RKO (cell line): Measurements from ENCODE around the gene NCOA7.
"Not testable (repeated sequence)": the region's sequence is repeated elsewhere in the genome, so short reads cannot be mapped to it uniquely, and the experiment has no call there.

ENCODE experiments used
- DNase-seq: peaks from one replicate; pipeline ENCODE4 v3.0.0-alpha.2; 2016; ENCODE audit warnings: low spot score

NCOA7 gene

DNA sequence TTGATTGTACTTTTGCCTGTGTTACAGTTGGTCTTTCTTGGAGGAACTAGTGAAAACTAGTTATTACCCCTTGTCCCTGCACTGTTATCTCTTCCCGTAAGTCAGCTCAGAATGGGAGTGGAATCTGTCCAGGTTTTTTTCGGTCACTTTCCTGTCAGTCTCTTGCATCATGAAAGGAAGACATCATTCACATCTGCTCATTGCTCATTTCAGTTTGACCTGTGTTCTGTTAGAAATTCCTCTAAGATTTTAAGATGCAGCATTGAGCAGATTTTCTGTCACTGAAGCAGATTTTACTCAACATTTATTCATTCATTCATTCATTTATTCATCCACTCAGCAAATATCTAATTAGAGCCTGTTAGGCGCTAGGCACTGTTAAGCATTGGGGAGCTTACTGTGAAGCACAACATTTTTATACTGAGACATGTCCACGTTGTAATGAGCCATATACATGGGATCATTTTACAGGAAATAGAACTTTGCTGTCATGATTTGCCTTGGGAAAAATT lies 132.7 kb downstream of the NCOA7 start:
- DNase-seq = no peak

DNA sequence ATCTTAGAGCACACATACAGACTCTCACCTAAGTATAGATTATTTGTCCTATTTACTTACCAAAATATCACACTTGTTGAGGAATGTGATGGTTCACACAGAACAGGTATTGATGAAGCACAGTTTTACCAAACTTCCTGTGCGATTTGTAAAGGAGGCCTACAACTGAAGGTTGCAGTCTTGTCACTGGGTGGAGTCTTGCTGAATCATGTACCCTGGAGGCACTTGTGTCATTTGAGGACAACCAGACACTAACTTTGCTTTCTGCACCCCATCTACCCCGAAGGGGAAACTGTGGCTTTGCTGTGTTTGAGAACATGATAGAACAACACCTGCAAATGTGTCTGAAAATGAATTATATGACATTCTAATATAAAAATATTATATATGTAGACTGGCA lies 133.4 kb downstream of the NCOA7 start:
- no peak for DNase-seq

DNA sequence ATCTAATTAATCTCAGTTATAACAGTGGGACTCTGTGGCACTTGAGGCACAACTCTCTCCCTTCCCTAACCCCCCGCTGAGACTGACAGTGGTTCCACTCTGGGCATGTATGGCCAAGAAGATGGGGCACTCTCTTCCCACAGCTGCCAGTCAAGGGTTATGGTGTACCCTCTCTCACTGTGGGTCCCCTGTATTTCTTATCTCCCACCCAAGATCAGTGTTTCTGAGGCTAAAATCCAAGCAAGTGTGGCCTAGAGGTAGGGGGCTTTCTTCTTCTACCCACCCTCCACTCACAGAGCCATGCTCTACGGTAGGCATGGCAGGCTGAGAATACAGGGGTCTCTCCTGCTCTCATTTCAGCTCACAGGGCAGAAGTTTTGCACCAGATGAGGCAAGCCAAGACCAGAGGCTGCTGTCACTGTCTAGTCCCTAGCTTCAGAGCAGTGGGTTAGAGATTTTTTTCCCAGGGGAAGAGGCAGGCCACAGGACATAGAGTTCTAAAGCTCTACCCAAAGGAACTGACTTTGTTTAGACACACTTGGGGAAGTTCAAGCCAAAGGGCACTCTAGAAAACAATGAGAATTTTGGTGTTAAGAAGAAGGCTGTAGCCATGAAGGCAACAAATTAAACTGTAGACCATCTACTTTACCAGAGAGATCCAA lies 134.1 kb downstream of the NCOA7 start:
- no peak for DNase-seq

DNA sequence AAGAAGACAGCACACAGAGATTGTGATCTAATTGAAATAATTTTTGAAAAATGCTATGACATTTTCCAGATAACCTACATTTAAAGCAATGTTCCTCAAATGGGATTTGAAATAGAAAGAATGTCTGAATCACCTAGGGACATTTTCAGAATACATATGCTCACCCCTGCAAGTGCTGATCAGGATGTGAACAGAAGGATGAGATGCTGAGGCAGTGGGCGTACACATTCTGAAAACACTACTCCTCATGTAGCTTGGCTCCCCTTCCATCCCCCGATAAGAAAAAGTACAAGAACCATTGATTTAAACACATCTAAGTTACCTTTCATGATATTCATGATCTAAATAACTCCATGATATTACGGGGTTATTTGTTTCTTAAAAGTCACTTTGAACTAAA lies 136.0 kb downstream of the NCOA7 start:
- no peak for DNase-seq

DNA sequence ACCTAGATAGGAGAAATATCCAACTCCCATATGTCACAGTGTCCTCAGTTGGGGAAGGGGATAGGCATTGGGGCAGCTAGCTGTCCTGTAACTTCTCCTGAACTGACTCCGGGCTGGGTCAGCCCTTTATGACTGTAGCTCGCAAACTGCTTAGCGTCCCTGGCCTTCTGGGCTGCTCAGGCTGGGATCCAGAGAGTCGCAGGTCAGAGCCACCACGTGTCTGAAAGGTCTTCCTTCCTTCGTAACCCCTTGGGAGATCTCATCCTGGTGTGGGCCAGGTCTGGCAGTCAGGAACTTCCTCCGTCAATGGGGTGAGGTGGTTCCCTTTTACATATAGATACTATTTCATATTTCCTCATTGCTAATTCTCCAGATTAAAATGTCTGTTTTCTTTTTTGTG lies 137.0 kb downstream of the NCOA7 start:
- no peak for DNase-seq

DNA sequence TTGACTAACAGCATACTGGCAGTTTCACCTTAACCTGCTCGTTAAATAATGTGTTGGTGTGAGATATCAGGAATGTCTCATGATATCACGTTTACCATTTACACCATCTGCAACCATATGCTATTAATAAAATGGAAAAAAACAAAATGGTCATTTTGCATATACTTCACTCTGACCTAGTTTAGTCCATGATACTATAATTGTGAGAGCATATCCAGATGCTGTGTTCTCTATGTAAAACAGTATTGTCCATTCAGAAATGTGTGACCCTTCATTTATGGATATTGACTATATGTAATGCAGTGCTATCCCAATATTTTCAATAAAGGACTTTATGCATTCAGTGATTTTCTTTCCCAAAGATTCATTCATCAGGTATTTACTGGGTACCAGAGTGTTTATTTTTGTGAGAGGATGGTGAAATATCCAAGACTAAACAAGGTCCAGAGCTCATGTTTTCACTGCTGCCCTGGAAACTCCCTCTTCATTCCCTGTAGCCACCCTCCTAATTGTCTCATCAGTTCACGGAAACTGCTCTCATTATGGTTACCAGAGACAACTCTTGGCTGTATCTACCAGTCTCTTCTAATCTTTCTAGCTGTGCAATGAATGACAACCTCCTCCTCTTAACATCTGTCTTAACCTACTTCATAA lies 140.1 kb downstream of the NCOA7 start:
- no peak for DNase-seq

DNA sequence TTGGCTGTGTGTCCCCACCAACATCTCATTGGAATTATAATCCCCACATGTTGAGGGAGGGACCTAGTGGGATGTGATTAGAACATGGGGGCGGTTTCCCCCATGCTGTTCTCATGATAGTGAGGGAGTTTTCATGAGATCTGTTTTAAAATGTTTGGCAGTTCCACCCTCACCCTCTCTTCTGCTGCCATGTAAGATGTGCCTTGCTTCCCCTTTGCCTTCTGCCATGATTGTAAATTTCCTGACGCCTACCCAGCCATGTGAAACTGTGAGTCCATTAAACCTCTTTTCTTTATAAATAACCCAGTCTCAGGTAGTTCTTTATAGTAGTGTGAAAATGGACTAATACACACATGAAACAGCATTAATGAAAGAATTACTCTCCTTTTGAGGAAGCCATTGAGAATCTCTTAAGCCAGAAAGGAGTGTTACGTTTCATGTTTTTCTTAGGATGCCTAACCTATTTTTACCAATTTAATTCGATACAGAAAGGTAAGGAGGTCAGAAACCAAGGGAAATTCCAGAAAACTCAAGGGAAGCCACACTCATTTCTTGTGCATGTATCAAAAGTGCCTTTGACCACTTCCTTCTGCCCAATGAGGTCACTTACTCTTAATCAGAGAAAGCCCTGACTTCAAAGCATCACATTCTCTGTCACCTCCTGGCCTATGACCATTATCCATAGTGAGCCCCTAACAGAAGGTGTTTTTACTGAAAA lies 141.1 kb downstream of the NCOA7 start:
- DNase-seq = no peak

DNA sequence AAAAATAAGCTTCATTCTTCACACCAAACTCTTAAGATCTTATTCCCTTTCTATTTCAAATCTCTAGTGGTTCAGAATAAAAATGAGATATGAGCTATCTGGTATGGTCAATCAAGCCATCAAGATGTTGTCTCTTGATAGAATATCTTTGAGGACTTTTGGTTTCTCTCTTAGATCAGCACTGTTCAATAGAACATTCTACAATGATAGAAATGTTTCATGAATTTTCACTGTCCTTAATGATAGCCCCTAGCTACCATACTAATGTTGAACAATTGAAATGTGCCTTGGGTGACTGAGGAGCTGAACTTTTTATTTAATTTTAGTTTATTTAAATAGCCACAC lies 141.7 kb downstream of the NCOA7 start:
- no peak for DNase-seq

DNA sequence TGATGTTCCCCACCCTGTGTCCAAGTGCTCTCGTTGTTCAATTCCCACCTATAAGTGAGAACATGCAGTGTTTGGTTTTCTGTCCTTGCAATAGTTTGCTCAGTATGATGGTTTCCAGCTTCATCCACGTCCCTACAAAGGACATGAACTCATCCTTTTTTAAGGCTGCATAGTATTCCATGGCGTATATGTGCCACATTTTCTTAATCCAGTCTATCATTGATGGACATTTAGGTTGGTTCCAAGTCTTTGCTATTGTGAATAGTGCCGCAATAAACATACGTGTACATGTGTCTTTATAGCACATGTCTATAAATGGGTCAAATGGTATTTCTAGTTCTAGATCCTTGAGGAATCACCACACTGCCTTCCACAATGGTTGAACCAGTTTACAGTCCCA lies 144.8 kb downstream of the NCOA7 start:
- not testable (repeated sequence) for DNase-seq

DNA sequence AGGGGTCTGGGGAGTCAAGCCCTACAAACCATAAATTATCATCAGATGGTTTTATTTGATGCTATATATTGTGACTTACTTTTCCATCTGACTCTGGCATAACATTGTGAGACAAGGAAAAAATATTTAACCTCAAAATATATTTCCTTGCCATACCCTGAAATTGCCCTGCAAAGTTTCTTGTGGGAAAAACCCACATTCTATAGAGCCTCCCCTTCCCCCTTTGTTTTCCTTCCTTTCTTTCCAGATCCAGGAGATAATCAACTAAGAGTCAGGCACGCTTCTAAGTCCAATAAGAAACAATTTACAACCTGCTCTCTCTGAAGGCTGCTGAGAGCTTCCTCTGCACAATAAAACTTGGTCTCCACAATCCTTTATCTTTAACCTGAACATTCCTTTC lies 148.3 kb downstream of the NCOA7 start:
- DNase-seq = no peak

DNA sequence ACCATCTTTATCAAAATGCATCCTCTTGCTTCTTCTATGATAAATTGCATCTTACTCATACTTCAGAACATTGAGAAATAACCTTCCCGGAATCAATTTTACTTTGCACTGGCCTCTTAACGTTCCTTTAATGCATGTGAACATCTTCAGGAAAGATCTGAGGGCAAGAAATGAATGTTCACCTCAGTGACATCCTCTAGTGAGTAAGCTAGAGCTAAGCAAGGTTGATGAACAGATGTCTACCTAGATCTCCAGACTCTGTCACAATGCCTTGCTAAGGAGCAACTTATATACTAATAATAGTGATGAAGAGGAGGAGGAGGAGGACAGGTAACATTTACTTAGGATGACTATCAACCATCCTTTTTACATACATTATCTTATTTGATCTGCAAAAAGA lies 149.0 kb downstream of the NCOA7 start:
- no peak for DNase-seq

DNA sequence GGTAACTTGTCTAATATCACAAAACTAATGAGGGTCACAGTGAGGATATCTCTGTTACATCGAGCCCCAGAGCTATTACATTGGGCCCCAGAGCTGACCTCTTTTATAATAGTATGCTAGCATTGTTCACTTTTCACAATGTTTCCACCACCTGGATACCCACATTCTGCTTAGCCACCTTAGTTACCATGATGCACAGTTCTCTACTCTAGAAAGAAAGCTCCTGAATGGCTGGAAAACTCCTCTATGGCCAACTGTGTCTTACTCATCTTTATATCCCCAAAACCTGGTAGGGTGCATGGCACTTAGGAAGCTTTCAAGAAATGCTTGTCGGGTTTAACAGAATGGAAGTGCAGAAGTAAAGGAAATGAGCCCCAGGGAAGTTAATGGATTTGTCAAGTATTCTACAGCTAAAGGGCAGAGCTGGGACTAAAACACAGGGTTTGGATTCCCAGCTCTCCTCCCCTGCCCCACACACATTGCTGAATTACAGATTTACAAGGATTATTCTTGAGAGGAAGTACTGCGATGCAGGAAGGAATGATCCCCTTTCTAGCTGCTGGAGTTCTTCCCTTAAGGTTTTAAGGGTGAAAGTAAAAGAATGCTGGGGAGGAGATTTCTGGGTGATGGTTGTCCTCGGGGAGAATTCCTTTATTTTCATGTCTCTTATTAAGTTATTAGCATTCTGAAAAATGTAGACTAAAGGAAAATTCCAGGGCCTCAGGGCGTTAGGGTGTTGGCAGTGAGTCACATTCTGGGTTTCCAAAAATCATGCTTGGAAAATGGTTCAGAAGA lies 149.7 kb downstream of the NCOA7 start:
- no peak for DNase-seq

DNA sequence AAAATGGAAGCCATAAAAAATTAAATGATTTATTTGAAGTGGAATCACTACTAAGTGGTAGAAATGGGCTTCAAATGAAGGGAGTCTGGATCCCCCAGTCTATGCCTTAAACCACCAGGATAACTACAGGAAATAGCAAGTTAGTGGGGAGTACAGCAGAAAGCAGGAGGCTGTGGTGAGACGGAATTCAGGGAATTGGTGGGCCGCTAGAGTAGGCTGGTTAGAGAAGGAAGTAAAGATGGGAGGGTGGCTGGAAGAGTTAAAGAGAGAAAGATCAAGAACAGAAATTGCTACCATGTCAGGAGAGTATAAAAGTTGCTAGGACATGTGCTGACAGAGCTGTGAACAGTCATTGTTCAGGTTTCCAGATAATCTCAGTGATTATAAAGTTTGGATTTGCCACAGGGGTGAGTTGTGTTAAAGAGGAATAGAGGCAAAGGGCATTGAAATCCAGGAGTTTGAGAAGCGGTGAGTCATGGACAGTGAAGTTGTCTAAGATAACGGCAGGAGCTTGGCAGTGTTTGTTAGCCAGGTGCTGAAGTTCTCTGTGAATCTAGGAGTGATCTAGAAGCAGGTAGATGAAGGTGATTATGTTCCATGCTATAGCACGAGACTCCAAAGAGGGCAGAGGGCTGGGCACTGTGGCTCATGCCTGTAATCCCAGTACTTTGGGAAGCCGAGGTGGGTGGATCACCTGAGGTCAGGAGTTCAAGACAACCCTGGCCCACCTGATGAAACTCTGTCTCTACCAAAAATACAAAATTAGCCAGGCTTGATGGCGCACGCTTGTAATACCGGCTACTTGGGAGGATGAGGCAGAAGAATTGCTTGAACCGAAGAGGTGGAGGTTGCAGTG lies 152.1 kb downstream of the NCOA7 start:
- DNase-seq = no peak

DNA sequence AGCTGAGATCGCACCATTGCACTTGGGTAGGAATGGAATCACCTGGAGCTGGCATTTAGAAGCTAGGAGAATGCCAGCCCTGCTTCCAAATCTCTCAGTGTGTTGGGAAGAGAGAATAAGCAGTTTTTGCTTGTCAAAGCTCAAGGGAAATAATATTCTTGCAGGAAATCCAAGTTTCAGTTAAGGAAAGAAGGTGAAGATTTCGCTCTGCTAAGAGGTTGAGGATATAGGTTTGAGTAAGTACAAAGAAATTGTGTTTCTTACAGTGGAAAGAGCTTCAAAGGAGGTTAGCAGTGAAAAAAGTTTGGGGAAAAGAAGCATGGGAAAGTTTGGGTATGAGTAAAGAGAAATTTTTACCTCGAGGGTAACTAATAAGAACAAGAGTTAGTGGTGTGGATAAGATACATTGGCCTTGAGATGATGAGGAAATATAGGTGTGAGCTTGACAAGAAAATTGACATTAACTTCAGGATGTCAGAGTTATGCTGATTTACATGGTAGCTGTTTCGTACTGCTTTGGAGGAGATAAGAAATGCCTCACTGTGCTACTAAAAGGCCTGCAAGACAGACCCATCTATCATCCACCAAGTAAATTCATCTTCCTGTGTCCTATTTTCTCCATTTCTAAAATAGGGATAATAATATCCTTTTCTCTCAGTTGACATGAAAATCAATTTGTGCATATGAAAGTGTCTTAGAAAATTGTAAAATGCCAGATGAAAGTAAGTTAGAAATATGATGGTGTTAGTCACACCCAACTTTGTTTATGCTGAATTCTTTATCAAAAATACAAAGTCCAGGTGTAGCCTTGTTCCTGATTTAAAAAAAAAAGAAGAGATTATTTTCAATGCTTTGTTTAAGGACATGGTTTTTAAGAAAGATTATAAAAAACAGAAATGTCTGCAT lies 153.0 kb downstream of the NCOA7 start:
- no peak for DNase-seq

DNA sequence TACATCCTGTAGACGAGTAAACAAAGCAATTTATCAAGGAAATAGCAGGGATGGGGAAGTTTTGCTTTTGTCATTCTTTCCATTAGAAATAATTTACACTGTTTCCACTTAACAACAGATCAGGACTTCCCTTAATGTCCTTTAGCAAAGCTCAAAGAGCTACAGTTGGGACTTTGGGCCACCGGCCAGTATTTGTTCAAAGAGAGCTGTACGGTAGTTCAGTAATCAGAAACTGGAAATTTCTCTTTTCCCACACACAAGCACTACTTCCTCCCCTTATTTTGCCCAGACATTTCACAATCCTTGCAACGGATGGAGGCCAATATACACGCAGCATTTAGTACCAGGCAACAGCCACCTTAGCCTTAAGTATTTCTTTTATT lies 153.7 kb downstream of the NCOA7 start:
- DNase-seq = no peak

DNA sequence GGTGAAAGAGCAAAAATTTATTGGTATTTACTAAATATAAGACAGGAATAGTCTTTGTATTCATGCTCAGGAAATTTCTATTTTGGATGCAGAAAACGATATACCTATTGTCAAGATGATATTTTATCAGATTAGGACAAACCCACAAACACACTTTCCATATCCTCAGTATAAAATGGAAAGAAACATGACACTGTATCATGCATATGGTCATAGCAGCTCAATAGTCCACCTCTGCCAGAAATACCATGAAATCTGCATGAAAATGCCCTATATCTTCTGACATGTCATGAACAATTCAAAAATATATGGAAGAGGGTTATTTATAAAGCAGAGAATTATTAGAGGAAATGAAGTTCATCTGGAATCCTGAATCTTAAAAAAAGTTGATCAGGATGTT lies 154.1 kb downstream of the NCOA7 start:
- no peak for DNase-seq

DNA sequence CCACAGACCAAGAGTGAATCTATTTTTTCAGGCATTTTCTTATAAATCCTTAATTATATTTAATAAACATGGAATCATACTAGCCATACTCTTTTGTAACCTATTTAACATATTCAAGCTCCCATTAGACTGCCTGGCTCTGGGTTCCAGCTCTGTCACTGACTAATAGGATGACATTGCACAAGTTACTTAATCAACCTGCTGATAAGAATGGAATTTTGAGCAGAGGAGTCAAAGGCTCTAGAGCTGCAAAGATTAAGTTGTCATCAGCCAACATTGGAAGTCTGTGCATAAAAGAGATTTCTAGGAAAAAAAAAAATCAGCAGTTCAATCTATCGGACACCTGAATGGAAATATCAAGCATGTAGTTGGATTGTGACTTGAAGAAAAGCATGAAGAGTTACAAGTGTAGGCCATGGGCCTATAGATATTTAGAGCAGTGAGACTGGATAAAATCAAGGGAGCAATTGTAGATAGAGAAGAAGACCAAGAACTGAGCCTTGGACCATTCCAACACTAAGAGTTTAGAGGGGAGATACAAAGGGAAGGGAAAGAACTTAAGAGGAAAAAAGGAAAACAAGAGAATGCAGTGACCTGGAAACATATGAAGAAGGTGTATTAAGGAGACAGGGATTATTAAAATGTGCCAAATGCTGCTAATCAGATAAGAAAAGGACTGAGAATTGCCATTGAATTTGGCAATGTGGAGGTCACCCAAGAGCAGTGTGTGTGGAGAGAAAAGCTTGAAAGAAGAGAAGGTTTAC lies 154.8 kb downstream of the NCOA7 start:
- DNase-seq = no peak

DNA sequence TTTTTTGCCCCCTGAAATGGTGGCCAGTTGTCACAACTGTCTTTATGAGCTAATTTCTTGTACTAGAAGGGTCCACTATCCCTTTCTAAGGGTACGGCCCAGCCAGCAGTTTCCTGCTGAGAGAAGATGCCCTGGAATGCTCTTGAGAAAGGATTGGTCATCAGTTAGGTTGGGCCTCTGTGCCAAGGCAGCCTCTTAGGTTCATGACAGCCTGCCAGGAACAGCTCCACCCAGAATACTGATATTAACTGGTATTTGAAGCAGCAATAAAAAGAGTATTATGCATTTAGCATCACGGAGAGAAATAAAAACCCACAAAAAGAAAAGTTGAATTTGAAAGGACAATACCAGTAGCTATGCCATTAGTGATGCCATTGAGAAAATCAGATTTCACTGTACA lies 156.9 kb downstream of the NCOA7 start:
- no peak for DNase-seq

DNA sequence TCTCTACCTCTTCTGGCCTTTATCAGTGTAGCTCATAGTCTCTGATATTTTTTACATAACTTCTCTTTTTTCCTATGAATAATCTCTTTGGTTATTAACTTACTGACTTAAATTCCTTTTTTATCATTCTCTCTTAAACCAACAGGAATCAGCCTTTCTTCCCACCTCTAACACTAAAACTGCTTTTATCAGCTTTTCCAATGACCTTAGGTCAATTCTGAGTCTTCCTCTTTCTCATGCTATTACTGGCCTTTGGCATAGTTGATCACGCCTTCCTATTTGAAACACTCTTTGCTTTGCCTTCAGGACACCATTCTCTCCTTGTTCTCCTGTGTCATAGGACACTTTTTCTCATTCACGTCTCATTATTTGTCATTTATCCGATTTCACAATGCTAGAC lies 157.7 kb downstream of the NCOA7 start:
- no peak for DNase-seq

DNA sequence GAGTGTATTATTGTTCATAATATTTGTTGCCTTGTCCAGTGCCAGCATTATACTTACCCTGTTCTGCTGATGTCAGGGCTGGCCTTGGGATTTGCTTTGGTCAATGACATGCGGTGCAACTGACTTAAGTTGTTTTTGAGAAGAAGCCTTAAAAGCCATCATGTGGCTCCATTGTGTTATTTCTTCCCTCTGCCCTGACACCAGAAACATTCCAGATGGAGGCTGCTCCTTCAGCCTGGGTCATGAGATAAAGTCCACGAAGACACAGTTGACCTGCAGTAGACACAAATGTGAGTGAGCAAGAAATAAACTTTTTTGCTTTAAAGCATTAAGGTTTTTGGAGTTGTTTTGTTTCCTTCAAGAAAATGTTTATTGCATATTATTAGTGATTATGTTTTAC lies 158.3 kb downstream of the NCOA7 start:
- no peak for DNase-seq
